HG02938 (cell line): ENCODE measurements around the gene OLR1.
A peak's percentile ranks its signal among the peaks of the same experiment; 100 is the strongest.
"Not testable (repeated sequence)": the region's sequence is repeated elsewhere in the genome, so short reads cannot be mapped to it uniquely, and the experiment has no call there.

Source experiments
- ATAC-seq: cut with Tn5 transposase; IDR thresholded peaks from one replicate; pipeline ENCODE4 v1.9.1; 2021; ENCODE audit warnings: mild to moderate bottlenecking, moderate library complexity; ENCODE audit not compliant: unreplicated experiment

OLR1 gene

GRCh38 chr12:10171973-10172728, at the start of gene OLR1:
TSS of gene OLR1 (minus strand) at chr12:10172132. CDS start at chr12:10172077, 55 bp downstream.
- no peak for ATAC-seq

GRCh38 chr12:10220398-10221077, 48.6 kb upstream of the OLR1 start:
- no peak for ATAC-seq

GRCh38 chr12:10218021-10218420, 46.1 kb upstream of the OLR1 start:
- ATAC-seq = no peak

GRCh38 chr12:10215946-10216345, 44.0 kb upstream of the OLR1 start:
- ATAC-seq = not testable (repeated sequence)

GRCh38 chr12:10215436-10215835, 43.5 kb upstream of the OLR1 start:
- no peak for ATAC-seq

- ATAC-seq = no peak
Measured at GRCh38 chr12:10214895-10215267, 42.9 kb upstream of the OLR1 start.

- ATAC-seq = no peak
Measured at GRCh38 chr12:10214136-10214894, 42.4 kb upstream of the OLR1 start.

GRCh38 chr12:10213168-10214135, 41.5 kb upstream of the OLR1 start:
- ATAC-seq = peak; percentile 49

GRCh38 chr12:10212739-10213131, 40.8 kb upstream of the OLR1 start, which contains the start of gene GABARAPL1:
TSS of gene GABARAPL1 (plus strand) at chr12:10212877. CDS start at chr12:10213130, 253 bp downstream.
- peak; percentile 50 for ATAC-seq

GRCh38 chr12:10211940-10212738, 40.2 kb upstream of the OLR1 start:
- peak; percentile 57 for ATAC-seq

- ATAC-seq = no peak
Measured at GRCh38 chr12:10211101-10211939, 39.4 kb upstream of the OLR1 start.

- ATAC-seq = no peak
Measured at GRCh38 chr12:10210225-10210624, 38.3 kb upstream of the OLR1 start.

- no peak for ATAC-seq
Measured at GRCh38 chr12:10207136-10207535, 35.2 kb upstream of the OLR1 start.

GRCh38 chr12:10205220-10205807, 33.4 kb upstream of the OLR1 start:
- no peak for ATAC-seq

- ATAC-seq = not testable (repeated sequence)
Measured at GRCh38 chr12:10204495-10204894, 32.6 kb upstream of the OLR1 start.

GRCh38 chr12:10197879-10198278, 25.9 kb upstream of the OLR1 start:
- ATAC-seq = no peak

GRCh38 chr12:10196210-10196609, 24.3 kb upstream of the OLR1 start:
- ATAC-seq = peak; percentile 93

- no peak for ATAC-seq
Measured at GRCh38 chr12:10194160-10194670, 22.3 kb upstream of the OLR1 start.
